Upper lobe of left lung (tissue), 6 donors: ENCODE measurements around the gene LRP1B. TPM values are rescaled to one million over a fixed set of nuclear protein-coding genes. Genes with fewer than 3 reads are reported as not detected.

Experiments used
- ATAC-seq, 2 donors: fragments of 200-7000 bp; cut with Tn5 transposase; one replicate each; pipeline ENCODE4 v1.9.1; 2022; ENCODE audit warnings: mild to moderate bottlenecking in 2 of 2, moderate library complexity in 2 of 2; ENCODE audit not compliant: low FRiP score in 2 of 2
- DNase-seq, 2 donors: peaks; one replicate each; pipeline ENCODE4 v3.0.0-alpha.2; 2019 to 2020
- H3K27ac ChIP-seq, 4 donors: fragments of 200-600 bp; sonication (generic); one replicate each; pipeline ENCODE4 v1.5.1; 2016 to 2019
- H3K27me3 ChIP-seq, 4 donors: fragments of 200-600 bp; sonication (generic); one replicate each; pipeline ENCODE4 v1.5.1; 2017 to 2019
- H3K36me3 ChIP-seq, 4 donors: fragments of 200-600 bp; sonication (generic); one replicate each; pipeline ENCODE4 v1.5.1; 2016 to 2019
- H3K4me1 ChIP-seq, 4 donors: fragments of 200-600 bp; sonication (generic); one replicate each; pipeline ENCODE4 v1.5.1; 2018 to 2019
- H3K4me3 ChIP-seq, 4 donors: fragments of 200-600 bp; sonication (generic); one replicate each; pipeline ENCODE4 v1.5.1; 2017 to 2019; ENCODE audit warnings: mild to moderate bottlenecking in 2 of 4, moderate library complexity in 1 of 4
- H3K9me3 ChIP-seq, 4 donors: fragments of 200-600 bp; sonication (generic); one replicate each; pipeline ENCODE4 v1.5.1; 2018 to 2019
- CTCF ChIP-seq, 6 experiments: fragments of 450-650 bp in 4 of 6; fragments of 200-600 bp in 2 of 6; sonication (generic) in 2 of 6; IDR thresholded peaks; one replicate each; pipeline ENCODE4 v1.5.1; 2016 to 2019; ENCODE audit warnings: antibody characterized with exemption in 6 of 6
- EP300 ChIP-seq, 4 donors: sonication (generic); formaldehyde crosslinking; IDR thresholded peaks; one replicate each; pipeline ENCODE4 v1.5.1; 2017; ENCODE audit warnings: antibody characterized with exemption in 4 of 4, control low read depth in 2 of 4
- POLR2A ChIP-seq, 4 donors: fragments of 450-650 bp; IDR thresholded peaks; one replicate each; pipeline ENCODE4 v1.5.1; 2016 to 2017; ENCODE audit warnings: antibody characterized with exemption in 4 of 4, mild to moderate bottlenecking in 2 of 4
- POLR2AphosphoS5 ChIP-seq, 2 donors: sonication (generic); formaldehyde crosslinking; IDR thresholded peaks; one replicate each; pipeline ENCODE4 v1.5.1; 2017; ENCODE audit warnings: antibody characterized with exemption in 2 of 2
- WGBS, 2 donors: methylation state at CpG; one replicate each; pipeline ENCODE4 v1.1.5; 2017 to 2018; 5-methylcytosine and 5-hydroxymethylcytosine counted together
- total RNA-seq, 6 donors: library from RNA; depleted of rRNA in 4 of 6; stranded (reverse); fragments of >200 nt in 4 of 6; gene quantifications; one replicate each; pipeline versions ENCODE4 v1.1.0 to v1.2.1, GENCODE V29; 2016 to 2021
- donor health status: DM: no; HTN: no; CAD: no; lungs with moderate emphysema.
- donor health status: DM: no; HTN: yes; CAD: no; lungs with severe emphysema.

LRP1B gene
- total RNA-seq, 6 donors from 2014 or later = under 0.01 to 0.46 (median 0.11) TPM

- TF ChIP-seq CTCF (IDR thresholded peaks at IDR 0.05) = no peak
- TF ChIP-seq EP300 (IDR thresholded peaks at IDR 0.05) = no peak
- TF ChIP-seq POLR2A (IDR thresholded peaks at IDR 0.05) = no peak
- TF ChIP-seq POLR2AphosphoS5 (IDR thresholded peaks at IDR 0.05) = no peak
Observed at GRCh38 chr2:140597205-140597604, 1533.6 kb downstream of the LRP1B start.

GRCh38 chr2:140596447-140596846, 1534.4 kb downstream of the LRP1B start:
- ATAC-seq = peak in 1 of 2 donors; percentile 53
- Histone ChIP-seq H3K4me3 (no peak overlapping the region), H3K27me3 (no peaks in the 10 kb centered on the region), H3K9me3 (no peaks in the 10 kb centered on the region), H3K27ac (no peak overlapping the region), H3K36me3 (no peaks in the 10 kb centered on the region), H3K4me1 (no peaks in the 10 kb centered on the region)
- DNase-seq = no peak
- WGBS, 2 donors = 49 to 57% methylated on average over 4 of the region's 4 CpGs
- TF ChIP-seq POLR2AphosphoS5 (IDR thresholded peaks at IDR 0.05) (no peak), EP300 (IDR thresholded peaks at IDR 0.05) (no peak), POLR2A (IDR thresholded peaks at IDR 0.05) (no peak), CTCF (IDR thresholded peaks at IDR 0.05) (no peak)

More at GRCh38 chr2:140597205-140597604, 1533.6 kb downstream of the LRP1B start:
- H3K9me3 ChIP-seq = no peaks in the 10 kb centered on the region
- no peak for DNase-seq
- WGBS, 2 donors = 64 to 69% methylated on average over 1 of the region's 1 CpG
- H3K27ac ChIP-seq = no peak overlapping the region
- no peak for ATAC-seq
- H3K27me3 ChIP-seq = no peaks in the 10 kb centered on the region
- no peak overlapping the region for H3K4me3 ChIP-seq
- H3K4me1 ChIP-seq = no peaks in the 10 kb centered on the region
- H3K36me3 ChIP-seq = no peaks in the 10 kb centered on the region

- Histone ChIP-seq H3K27ac (no peak overlapping the region), H3K9me3 (no peaks in the 10 kb centered on the region), H3K27me3 (no peaks in the 10 kb centered on the region), H3K4me1 (no peaks in the 10 kb centered on the region), H3K36me3 (no peaks in the 10 kb centered on the region), H3K4me3 (no peak overlapping the region)
- ATAC-seq (no peak), DNase-seq (no peak)
- WGBS, 2 donors = 83 to 88% methylated on average over 2 of the region's 2 CpGs
- TF ChIP-seq CTCF (IDR thresholded peaks at IDR 0.05) (no peak), POLR2A (IDR thresholded peaks at IDR 0.05) (no peak), EP300 (IDR thresholded peaks at IDR 0.05) (no peak), POLR2AphosphoS5 (IDR thresholded peaks at IDR 0.05) (no peak)
Observed at GRCh38 chr2:140595107-140595506, 1535.7 kb downstream of the LRP1B start.

- Histone ChIP-seq H3K36me3 (no peaks in the 10 kb centered on the region), H3K4me3 (no peak overlapping the region), H3K27me3 (no peaks in the 10 kb centered on the region), H3K9me3 (no peaks in the 10 kb centered on the region), H3K4me1 (no peaks in the 10 kb centered on the region), H3K27ac (no peak overlapping the region)
- TF ChIP-seq CTCF (IDR thresholded peaks at IDR 0.05) (no peak), EP300 (IDR thresholded peaks at IDR 0.05) (no peak), POLR2A (IDR thresholded peaks at IDR 0.05) (no peak), POLR2AphosphoS5 (IDR thresholded peaks at IDR 0.05) (no peak)
- 0 to 64% methylated on average over 1 of the region's 1 CpG for WGBS, 2 donors
- DNase-seq (no peak), ATAC-seq (no peak)
Observed at GRCh38 chr2:140593132-140593531, 1537.7 kb downstream of the LRP1B start.

GRCh38 chr2:140589696-140590095, 1541.1 kb downstream of the LRP1B start:
- ATAC-seq = no peak
- H3K27me3 ChIP-seq = no peaks in the 10 kb centered on the region
- TF ChIP-seq POLR2AphosphoS5 (IDR thresholded peaks at IDR 0.05) (no peak), EP300 (IDR thresholded peaks at IDR 0.05) (no peak), CTCF (IDR thresholded peaks at IDR 0.05) (no peak), POLR2A (IDR thresholded peaks at IDR 0.05) (no peak)

More at GRCh38 chr2:140589696-140590095, 1541.1 kb downstream of the LRP1B start:
- DNase-seq = no peak
- H3K4me3 ChIP-seq = no peak overlapping the region
- H3K4me1 ChIP-seq = no peaks in the 10 kb centered on the region
- no peaks in the 10 kb centered on the region for H3K36me3 ChIP-seq
- H3K9me3 ChIP-seq = no peaks in the 10 kb centered on the region
- H3K27ac ChIP-seq = no peak overlapping the region
